ENCODE data around the gene GART. TPM values are rescaled to one million over a fixed set of nuclear protein-coding genes. Genes with fewer than 3 reads are reported as not detected.
A peak's percentile ranks its signal among the peaks of the same experiment; 100 is the strongest.
"Not testable (repeated sequence)": the region's sequence is repeated elsewhere in the genome, so short reads cannot be mapped to it uniquely, and the experiment has no call there.

The GART gene
- total RNA-seq, 1 donor from 2014 or later = 55.8 TPM

- DNase-seq = no peak
- Histone ChIP-seq H3K4me3 (no peak overlapping the region), H3K4me1 (peaks cover 13% of the 10 kb centered on the region), H3K36me3 (peaks cover 6% of the 10 kb centered on the region), H3K9me3 (no peaks in the 10 kb centered on the region), H3K27me3 (no peaks in the 10 kb centered on the region), H3K27ac (no peak overlapping the region)
- ATAC-seq = no peak
- no peak for TF ChIP-seq CTCF (IDR thresholded peaks at IDR 0.05)
- intact Hi-C loops (cut with DNase I) = no loop called here
These were observed 42.5 kb upstream of the GART start for GRCh38 chr21:33584455-33584854.

DNA sequence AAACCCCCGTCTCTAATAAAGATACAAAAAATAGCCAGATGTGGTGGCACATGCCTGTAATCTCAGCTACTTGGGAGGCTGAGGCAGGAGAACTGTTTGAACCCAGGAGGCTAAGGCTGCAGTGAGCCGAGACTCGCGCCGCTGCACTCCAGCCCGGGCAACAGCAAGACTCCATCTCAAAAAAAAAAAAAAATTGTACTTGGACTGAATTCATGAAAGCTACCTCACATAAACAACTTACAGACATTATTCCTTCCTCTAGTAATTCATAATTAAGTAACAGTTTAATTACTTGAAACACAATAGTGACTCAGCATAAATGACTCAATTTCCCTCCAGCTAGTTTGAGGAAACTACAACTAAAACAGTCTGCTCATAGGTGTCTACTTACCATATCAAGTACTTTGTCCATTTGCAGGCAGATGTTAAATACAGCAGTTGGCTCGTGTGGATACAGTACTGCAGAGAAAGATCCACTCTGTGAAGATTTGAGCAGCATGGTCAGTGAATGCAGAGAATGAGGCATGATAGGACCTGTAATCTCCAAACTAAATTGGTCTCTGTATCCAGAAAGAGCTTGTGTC lies 37.1 kb upstream of the GART start:
- H3K27ac ChIP-seq = no peak overlapping the region
- H3K4me3 ChIP-seq = no peak overlapping the region
- no peaks in the 10 kb centered on the region for H3K4me1 ChIP-seq

DNA sequence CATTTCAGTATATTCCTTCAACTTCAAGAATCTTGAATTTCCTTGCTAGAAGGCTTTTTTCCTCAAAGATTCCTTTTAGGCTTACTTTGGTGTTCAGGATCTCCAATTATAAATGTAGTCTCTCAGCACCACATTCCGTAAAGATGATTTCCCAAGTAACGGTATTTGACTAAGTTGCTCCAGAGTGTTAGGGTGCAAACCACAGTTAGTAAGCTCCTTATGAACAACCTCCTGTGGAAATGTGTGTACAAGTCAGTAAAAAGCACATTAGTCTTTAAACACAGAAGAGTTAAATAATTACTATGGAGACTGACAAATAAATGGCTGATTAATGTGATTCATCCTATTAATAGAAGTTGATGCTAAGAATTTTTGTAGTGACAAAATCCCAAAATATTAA lies 36.3 kb upstream of the GART start:
- no peaks in the 10 kb centered on the region for H3K27me3 ChIP-seq
- intact Hi-C loops (cut with DNase I) = no loop called here
- no peak for DNase-seq
- peaks cover 58% of the 10 kb centered on the region for H3K36me3 ChIP-seq
- H3K9me3 ChIP-seq = no peaks in the 10 kb centered on the region
- H3K4me1 ChIP-seq = no peaks in the 10 kb centered on the region
- no peak for ATAC-seq
- H3K4me3 ChIP-seq = no peak overlapping the region
- no peak for TF ChIP-seq CTCF (IDR thresholded peaks at IDR 0.05)
- H3K27ac ChIP-seq = no peak overlapping the region

More for the DNA sequence above, 37.1 kb upstream of the GART start:
- TF ChIP-seq CTCF (IDR thresholded peaks at IDR 0.05) = no peak
- no peaks in the 10 kb centered on the region for H3K9me3 ChIP-seq
- DNase-seq = no peak
- intact Hi-C loops (cut with DNase I) = no loop called here
- peaks cover 49% of the 10 kb centered on the region for H3K36me3 ChIP-seq
- ATAC-seq = no peak
- H3K27me3 ChIP-seq = no peaks in the 10 kb centered on the region

GRCh38 chr21:33576741-33577141 lies 34.8 kb upstream of the GART start:
- H3K27ac ChIP-seq; H3K4me3 ChIP-seq; intact Hi-C loops (cut with DNase I); DNase-seq; H3K27me3 ChIP-seq; H3K9me3 ChIP-seq; H3K4me1 ChIP-seq: not testable (repeated sequence)
- peak; percentile 62 for ATAC-seq
- H3K36me3 ChIP-seq = peaks cover 66% of the 10 kb centered on the region

DNA sequence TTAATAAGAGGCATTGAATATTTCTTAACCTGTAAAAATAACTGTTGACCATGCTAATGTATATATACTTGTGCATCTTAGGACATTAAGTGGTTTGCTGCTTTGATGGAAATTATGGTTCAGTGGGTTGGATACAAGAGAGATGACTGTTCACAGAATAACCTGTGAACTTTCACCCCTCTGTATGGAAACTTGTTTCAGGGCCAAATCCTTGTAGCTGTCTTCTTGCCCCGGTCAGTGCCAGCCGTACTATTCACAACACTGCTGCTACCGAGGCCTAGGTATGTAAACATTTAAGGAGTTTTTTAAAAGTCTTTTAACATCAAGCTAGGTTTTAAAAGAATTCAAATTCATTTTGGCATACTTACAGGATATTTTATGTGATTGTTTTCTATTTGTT lies 30.4 kb upstream of the GART start:
- H3K4me3 ChIP-seq = no peak overlapping the region
- no peaks in the 10 kb centered on the region for H3K9me3 ChIP-seq
- no peak for TF ChIP-seq CTCF (IDR thresholded peaks at IDR 0.05)
- DNase-seq = no peak
- no peaks in the 10 kb centered on the region for H3K4me1 ChIP-seq
- no peaks in the 10 kb centered on the region for H3K27me3 ChIP-seq
- H3K27ac ChIP-seq = no peak overlapping the region
- intact Hi-C loops (cut with DNase I) = no loop called here
- no peak for ATAC-seq
- peaks cover 100% of the 10 kb centered on the region for H3K36me3 ChIP-seq

- Histone ChIP-seq H3K36me3 (peaks cover 97% of the 10 kb centered on the region), H3K4me1 (no peaks in the 10 kb centered on the region), H3K27me3 (no peaks in the 10 kb centered on the region), H3K4me3 (no peak overlapping the region), H3K27ac (no peak overlapping the region), H3K9me3 (no peaks in the 10 kb centered on the region)
- DNase-seq (no peak), ATAC-seq (no peak)
- no peak for TF ChIP-seq CTCF (IDR thresholded peaks at IDR 0.05)
- intact Hi-C loops (cut with DNase I) = no loop called here
These were observed 28.1 kb upstream of the GART start for GRCh38 chr21:33569991-33570390.

Data from upper lobe of right lung (tissue), 1 donor.